ENCODE results near the gene THRA. TPM values are rescaled to one million over a fixed set of nuclear protein-coding genes. Genes with fewer than 3 reads are reported as not detected.

The THRA gene
- total RNA-seq, 1 donor from 2014 or later: 13.6 TPM

DNA sequence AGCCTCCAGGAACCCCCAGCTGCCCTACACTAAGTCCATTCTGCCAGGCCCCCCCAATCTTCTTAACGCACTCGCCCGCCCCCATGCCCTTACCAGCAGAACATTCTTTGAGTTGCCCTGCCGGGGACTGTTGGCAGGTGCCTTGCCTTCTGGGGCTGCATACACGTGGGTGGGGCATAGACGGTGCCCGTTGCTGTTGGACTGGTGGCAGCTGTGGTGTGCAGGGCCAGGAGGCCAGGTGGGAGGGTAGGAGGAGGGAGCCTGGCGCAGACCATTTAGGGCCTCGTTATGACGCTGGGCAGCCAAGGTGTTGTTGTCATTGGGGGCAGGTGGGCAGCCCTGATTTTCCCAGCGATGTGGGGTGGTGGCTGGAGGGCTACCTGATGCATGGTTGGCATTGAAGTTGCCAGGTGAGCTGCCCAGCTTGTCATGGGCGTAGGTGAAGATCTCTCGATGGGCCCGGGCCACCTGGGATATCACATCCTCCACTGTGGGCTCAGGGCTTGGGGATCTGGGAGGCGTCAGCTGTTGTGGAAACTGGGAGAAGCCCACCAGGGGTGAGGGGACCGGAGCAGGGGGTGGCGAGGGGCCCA is 32.7 kb downstream of the THRA start:
- no peak for DNase-seq (ENCODE audit: low spot score)
- H3K36me3 Mint-ChIP-seq (ENCODE audit: low read depth, unreplicated experiment): peaks cover 17% of the 10 kb centered on the region
- TF ChIP-seq, protein P1, sequence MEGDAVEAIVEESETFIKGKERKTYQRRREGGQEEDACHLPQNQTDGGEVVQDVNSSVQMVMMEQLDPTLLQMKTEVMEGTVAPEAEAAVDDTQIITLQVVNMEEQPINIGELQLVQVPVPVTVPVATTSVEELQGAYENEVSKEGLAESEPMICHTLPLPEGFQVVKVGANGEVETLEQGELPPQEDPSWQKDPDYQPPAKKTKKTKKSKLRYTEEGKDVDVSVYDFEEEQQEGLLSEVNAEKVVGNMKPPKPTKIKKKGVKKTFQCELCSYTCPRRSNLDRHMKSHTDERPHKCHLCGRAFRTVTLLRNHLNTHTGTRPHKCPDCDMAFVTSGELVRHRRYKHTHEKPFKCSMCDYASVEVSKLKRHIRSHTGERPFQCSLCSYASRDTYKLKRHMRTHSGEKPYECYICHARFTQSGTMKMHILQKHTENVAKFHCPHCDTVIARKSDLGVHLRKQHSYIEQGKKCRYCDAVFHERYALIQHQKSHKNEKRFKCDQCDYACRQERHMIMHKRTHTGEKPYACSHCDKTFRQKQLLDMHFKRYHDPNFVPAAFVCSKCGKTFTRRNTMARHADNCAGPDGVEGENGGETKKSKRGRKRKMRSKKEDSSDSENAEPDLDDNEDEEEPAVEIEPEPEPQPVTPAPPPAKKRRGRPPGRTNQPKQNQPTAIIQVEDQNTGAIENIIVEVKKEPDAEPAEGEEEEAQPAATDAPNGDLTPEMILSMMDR (IDR thresholded peaks at IDR 0.05; ENCODE audit: unreplicated experiment): no peak
- H3K4me1 Mint-ChIP-seq (ENCODE audit: unreplicated experiment): peaks cover 36% of the 10 kb centered on the region
- no peak overlapping the region for H3K4me3 Mint-ChIP-seq (ENCODE audit: unreplicated experiment)
- H3K27me3 Mint-ChIP-seq (ENCODE audit: unreplicated experiment): peaks cover 23% of the 10 kb centered on the region
- H3K27ac Mint-ChIP-seq (ENCODE audit: unreplicated experiment): no peak overlapping the region
- no peaks in the 10 kb centered on the region for H3K9me3 Mint-ChIP-seq (ENCODE audit: unreplicated experiment)

DNA sequence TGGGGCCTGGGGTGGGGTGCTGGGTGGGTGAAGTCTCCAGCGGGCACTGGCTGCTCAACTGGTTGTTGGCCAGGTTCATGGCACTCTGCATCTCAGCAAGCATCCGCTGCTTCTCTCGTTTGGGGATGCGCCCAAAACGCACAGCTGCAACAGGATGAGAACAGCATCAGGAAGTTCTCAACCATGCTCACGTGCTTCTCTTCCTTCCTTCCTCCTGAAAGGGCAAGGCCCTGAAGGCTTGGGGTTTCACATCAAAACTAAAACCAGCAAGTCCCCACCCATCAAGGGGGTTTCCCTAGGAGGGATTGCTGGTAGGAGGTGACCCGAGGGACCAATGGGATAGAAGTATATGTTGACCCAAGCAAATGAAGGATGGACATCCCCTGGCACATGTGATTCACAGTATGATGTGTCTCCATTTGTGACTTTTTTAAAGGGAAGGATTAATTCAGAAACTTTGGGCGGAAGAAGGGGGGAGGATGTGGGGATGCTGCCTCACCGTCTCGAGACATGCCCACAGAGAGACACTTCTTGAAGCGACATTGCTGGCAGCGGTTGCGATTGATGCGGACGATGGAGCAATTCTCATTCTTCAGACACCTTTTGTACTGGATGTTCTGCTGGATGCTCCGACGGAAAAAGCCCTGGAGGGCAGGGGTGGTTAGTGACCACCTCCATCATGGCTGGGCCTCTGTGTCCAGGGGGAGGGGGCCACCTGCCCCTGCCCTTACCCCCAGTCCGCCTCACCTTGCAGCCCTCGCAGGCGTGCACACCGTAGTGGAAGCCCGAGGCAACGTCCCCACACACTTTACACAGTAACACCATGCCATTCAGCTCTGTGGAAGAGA is 33.4 kb downstream of the THRA start:
- Mint-ChIP-seq H3K4me3 (ENCODE audit: unreplicated experiment) (peak overlapping the region; percentile 38), H3K27me3 (ENCODE audit: unreplicated experiment) (peaks cover 27% of the 10 kb centered on the region), H3K9me3 (ENCODE audit: unreplicated experiment) (no peaks in the 10 kb centered on the region), H3K36me3 (ENCODE audit: low read depth, unreplicated experiment) (peaks cover 17% of the 10 kb centered on the region), H3K4me1 (ENCODE audit: unreplicated experiment) (peaks cover 44% of the 10 kb centered on the region), H3K27ac (ENCODE audit: unreplicated experiment) (no peak overlapping the region)
- DNase-seq (ENCODE audit: low spot score): no peak
- TF ChIP-seq, protein P1 (IDR thresholded peaks at IDR 0.05; ENCODE audit: unreplicated experiment): no peak

DNA sequence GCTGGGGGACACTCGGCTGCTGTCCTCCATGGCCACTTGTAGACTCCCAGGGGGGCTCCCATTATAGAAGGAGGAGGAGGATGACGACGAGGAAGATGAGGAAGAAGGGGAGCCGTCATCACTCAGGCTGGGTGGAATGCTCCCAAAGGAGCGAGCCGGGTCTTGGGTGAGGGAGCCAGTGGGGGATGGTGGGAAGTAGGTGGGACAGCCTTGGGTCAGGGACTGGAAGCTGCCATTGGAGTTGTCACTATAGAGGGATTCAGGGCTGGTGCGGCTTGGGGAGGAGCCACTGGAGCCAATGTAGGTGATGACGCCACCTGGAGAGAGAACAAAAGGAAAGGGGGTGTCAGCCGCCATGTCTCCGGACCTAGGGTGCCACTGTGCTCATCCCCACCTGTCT is 34.3 kb downstream of the THRA start:
- TF ChIP-seq, protein P1 (IDR thresholded peaks at IDR 0.05; ENCODE audit: unreplicated experiment): no peak
- no peak for DNase-seq (ENCODE audit: low spot score)
- Mint-ChIP-seq H3K9me3 (ENCODE audit: unreplicated experiment) (no peaks in the 10 kb centered on the region), H3K27ac (ENCODE audit: unreplicated experiment) (no peak overlapping the region), H3K4me1 (ENCODE audit: unreplicated experiment) (peaks cover 45% of the 10 kb centered on the region), H3K27me3 (ENCODE audit: unreplicated experiment) (peaks cover 30% of the 10 kb centered on the region), H3K36me3 (ENCODE audit: low read depth, unreplicated experiment) (peaks cover 17% of the 10 kb centered on the region), H3K4me3 (ENCODE audit: unreplicated experiment) (no peak overlapping the region)

DNA sequence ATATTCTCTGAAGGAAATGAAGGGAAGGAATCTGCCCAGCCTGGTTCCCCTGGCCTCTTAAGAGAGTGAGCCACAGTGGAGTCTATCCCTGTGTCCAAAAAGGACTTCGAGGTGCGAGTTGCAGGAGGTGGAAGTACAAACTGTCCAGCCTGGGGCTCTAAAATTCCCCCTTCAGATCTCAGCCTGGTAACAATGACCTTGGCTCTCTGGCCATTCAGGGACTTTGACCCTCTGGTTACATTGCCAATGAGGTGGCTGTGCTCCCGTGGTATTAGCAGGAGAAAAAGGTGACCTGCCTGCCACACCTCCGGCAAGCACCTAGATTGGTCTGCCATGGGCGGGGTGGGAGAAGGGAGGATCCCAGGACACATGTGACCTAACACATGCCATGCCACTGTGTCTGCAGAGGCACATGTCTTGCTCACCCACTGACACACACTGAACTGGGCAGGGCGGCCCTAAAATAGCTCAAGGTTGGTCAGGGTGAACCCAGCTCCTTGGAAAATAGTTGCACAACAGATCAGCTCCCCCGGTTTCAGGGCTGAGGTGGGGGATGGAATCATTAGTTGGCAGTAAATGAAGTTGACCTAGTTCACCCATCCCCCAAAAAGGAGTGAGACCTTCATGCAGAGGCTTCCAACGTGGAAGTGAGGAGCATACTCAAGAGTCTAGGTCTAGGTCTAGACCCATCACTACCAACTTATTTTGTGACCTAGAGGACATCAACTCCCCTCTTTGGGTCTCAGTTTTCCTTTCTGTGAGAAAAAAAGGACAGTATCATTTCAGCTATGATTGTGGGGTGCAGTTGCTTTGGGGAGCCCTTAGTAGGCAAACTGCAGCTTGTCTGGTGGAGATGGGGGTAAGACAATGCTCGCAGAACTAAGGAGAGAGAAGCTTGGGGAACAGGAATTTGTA is 35.4 kb downstream of the THRA start:
- TF ChIP-seq, protein P1 (IDR thresholded peaks at IDR 0.05; ENCODE audit: unreplicated experiment): no peak
- H3K4me1 Mint-ChIP-seq (ENCODE audit: unreplicated experiment): peaks cover 45% of the 10 kb centered on the region
- H3K27ac Mint-ChIP-seq (ENCODE audit: unreplicated experiment): peak overlapping the region; percentile 91
- peak overlapping the region; percentile 86 for H3K4me3 Mint-ChIP-seq (ENCODE audit: unreplicated experiment)
- H3K36me3 Mint-ChIP-seq (ENCODE audit: low read depth, unreplicated experiment): peaks cover 17% of the 10 kb centered on the region
- DNase-seq (ENCODE audit: low spot score): no peak
- peaks cover 33% of the 10 kb centered on the region for H3K27me3 Mint-ChIP-seq (ENCODE audit: unreplicated experiment)
- H3K9me3 Mint-ChIP-seq (ENCODE audit: unreplicated experiment): no peaks in the 10 kb centered on the region

Data from endothelial cell (in vitro differentiated cells).